Activated CD4-positive, alpha-beta T cell treated with anti-CD3 and anti-CD28 coated beads, Interleukin-2, amount 50 U/mL, for 4 hours (primary cell): ENCODE data around the gene ARID1B.

Experiments used
- DNase-seq, 2 experiments: peaks; one replicate each; pipeline ENCODE4 v3.0.0-alpha.2; 2020

Gene ARID1B

DNA sequence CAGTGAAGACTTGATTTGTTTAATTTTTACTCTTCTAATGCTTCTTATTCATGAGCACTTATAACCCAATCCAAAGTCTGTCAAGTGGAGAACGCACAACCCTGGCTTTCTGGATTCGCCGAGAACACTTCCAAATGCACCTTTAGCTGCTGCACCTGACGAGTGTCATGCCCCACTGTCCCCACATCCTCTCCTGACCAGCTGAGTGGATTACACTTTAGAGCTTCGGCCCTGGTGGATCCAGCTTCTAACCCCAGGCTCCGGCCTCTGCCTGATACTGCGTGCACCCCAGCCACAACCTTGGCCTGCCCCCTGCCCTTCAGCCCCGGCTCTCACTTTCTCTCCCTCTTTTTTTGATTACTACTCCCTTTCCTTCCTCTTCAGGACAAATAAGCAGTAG lies 287.3 kb downstream of the ARID1B start:
- no peak for DNase-seq

DNA sequence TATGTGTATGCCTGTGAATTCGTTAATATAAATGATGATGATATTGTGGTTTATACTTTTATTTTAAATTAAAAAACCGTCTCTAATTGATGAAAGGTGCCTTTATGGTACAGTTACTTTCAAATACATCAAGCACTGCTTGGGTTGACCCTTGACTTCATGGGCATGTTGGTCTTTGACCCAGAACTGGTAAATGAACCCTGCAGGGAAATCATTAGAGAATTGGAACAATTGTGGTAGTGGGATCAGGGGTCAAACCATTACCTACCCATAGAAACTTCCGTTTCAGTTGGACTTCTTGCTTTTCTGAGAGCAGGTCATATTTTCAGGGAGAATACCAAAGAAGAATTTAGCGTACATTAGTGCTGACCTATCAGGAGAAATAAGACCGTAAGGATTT lies 288.2 kb downstream of the ARID1B start:
- DNase-seq = no peak

GRCh38 chr6:157066781-157067491 lies 289.8 kb downstream of the ARID1B start:
- no peak for DNase-seq

DNA sequence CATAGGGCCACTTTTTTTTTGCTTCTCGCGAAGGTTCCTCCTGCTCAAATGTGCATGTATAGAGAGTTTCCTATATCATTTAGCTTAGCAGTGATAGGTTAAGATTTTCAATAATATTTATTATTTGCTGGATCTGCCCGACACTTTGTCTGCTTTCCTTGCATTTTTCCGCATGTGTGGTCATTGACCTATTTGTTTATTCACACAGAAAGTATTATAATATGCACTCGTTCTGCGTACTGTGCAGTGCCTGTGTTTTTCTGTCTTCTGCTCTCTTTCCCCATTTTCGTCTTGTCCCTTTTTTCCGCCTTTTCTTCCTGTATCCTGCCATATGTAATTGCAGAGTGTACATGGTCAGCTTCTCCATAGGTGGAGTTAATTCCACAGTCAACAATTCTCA lies 290.3 kb downstream of the ARID1B start:
- no peak for DNase-seq

DNA sequence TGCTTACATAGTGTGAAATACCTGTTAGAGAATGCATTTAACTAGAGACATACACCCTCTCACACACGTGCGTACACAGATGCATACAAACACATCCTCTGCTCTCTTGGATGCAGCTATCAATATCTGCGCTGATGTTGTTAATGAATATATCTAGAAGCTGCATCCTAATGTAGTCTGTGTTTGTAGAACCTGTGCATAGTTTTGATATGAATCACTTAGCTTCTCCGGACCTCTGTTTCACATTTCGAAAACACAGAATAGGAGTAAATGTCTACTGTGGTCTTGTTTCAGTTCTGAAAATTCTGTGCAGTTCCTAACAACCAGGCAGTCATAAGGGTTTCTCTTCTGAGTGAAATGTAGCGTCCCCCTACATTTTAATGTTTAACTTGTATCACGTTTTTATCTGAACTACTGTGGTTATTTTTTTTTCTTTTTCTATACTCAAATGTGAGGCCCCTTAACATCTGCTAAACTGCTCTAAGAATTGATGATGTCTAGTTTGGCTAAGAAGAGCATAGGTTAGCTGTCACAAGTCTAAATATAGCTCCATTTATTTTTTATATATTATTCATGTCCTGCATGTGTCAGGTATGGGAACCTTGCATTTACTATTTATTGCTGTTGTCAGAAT lies 291.6 kb downstream of the ARID1B start:
- no peak for DNase-seq

DNA sequence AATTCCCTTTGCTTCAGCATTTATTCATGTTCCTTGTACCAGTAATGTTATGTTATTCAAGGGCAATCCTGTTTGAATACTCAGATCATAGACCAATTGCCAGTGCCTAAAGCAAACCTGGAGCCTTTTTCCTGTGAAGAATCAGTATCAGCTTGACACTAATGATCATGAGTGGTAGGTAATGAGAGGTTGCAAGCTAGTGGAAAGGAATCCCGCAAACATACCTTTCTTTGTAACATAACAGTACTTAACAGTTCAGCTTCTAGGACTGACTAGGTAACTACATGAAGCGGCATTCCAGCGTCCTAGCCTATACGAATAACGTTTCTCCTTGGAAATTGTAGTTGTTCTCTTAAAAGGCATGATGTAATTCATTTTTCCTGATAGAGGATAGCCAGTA lies 292.4 kb downstream of the ARID1B start:
- no peak for DNase-seq

DNA sequence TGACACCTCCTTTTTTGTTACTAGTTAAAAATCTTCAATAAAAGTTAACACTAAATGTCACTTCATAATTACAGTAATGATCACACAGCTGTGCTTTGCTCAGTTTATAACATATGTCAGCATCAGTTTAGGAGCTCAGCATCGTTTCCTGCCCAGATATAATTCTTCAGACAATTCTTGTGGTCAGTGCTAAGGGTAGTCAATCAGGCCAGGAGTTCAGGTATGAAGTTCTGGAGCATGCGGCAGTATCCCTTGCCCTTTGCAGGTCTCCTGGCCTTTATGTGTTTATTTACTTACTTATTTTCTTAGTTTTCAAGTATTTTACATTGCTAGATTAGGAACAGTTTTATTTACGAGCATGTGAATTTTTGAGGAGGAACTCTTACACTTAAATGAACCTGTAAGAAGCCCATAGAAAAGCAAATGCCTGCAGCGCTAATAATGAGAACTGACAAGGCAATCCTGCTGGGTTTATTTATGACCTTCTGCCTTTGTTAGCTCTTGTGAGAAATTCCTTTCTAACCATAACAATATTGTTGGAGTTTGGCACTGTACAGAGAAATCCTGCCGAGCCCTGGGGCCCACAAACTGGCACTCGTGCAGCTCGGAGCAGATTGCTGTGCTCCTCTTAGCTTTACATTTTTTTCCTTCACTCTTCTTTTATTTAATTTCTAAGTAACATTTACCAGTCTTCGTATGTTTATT lies 293.4 kb downstream of the ARID1B start:
- no peak for DNase-seq

DNA sequence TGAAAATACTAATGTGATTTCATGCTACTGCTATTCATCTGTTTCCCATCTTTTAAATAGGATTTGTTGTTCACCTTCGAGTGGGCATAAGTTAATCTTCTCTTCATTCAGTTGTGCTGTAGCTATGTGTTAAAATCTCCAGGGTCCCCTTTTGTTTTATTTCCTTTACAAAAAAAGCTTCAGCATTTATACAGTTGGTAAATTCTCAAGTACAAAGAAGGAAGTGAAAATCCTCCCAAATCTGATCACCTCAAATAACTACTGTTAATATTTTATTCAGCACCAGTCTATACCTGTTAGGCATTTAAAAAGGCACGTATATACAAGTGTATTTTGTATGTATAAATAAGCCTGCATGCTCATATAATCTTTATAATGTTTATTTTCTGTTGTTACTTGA lies 294.9 kb downstream of the ARID1B start:
- DNase-seq = no peak

DNA sequence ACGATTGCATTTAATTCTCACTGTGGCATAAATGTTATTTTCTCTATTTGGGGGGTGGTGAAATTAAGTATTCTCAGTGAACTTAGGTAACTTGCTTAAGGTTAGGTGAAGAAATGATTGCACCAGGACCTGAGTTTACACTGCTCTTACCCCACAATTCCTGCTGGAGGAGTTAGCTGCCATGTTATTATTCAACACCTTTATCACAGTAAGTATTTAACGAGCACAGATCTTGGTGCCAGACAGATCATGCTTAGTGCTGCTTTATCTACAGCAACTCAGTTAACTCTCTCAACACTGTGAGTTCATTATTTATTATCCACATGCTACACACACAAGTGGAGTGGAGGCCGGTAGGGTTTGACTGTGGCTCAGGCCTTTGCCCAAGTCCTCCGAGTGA lies 296.4 kb downstream of the ARID1B start:
- DNase-seq = no peak

DNA sequence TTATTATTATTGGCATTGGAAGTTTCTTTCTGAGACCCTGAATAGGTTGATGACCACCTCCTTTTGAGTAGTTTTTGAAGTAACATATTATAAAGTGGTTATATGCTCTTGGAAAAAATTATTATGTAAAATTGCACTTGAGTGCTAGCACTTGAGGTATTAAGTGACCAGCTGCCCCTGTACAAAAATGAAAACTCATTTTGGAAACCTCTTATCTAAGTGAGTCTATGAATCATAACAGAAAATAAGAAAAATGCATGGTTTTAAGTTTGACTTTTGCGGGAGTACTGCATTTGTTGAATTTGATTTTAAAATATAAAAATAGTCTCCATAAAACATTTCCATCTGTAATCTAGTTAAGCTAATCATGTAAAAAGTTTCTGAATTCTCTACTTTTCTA lies 297.8 kb downstream of the ARID1B start:
- no peak for DNase-seq

DNA sequence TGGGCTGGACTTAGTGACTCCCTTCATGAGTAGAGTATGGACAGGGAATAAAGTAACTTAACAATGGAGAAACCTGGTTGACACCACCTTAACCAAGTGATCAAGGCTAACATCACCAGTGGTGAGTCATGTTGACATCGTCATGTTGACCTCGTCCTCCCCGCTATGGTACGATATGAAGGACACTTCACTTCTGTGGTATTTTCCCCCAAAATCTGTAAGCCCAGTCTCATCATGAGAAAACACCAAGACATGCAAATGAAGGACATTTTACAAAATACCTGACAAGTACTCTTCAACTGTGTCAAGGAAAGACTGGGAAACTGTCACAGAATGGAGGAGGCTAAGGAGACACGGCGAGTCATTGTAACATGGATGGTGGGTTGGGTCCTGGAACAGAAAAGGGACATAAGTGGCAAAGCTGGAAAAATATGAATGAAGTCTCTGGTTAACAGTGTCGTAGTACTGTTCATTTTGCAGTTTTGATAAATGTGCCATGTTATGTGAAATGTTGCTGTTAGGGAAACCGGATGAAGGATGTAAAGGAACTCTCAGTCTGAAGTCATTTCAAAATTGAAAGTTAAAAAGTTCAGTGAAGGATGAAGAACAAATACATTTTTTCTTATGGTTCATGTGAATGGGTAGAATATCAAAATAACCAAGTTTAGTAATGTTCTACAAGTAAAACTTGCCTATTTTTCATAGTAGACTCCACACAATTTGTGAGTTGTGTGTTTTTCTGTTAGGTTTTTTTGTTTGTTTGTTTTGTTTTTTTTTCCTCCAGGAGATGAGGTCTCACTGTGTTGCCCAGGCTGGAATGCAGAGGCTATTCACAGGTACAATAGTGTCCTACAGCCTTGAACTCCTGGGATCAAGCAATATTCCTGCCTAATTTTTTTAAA lies 298.6 kb downstream of the ARID1B start:
- DNase-seq = no peak

GRCh38 chr6:157076451-157076822 lies 299.3 kb downstream of the ARID1B start:
- no peak for DNase-seq

DNA sequence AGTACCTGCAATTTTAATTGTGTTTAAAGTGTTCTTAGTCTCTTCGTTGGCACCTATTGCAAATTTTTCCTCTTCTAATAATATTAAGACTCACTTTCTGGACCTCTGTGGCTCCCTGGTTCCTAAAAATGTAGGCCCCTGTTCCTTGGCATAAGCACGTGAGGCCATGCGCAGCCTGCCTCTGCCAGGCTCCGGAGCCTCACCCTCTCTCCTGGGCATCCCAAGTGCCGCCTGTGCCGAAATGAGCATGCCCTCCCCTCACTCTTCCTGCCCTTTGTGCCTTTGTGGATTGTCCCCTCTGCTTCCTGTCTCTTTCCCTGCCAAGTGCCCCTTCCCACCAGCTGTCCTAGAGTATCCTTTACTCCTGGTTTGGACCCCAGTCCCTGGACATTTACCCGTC lies 300.1 kb downstream of the ARID1B start:
- DNase-seq = no peak

- DNase-seq = no peak
Measured at GRCh38 chr6:157078326-157078725, 301.1 kb downstream of the ARID1B start.

- DNase-seq = no peak
Measured at GRCh38 chr6:157079277-157079676, 302.1 kb downstream of the ARID1B start.

GRCh38 chr6:157079771-157080170 lies 302.6 kb downstream of the ARID1B start:
- DNase-seq = no peak

DNA sequence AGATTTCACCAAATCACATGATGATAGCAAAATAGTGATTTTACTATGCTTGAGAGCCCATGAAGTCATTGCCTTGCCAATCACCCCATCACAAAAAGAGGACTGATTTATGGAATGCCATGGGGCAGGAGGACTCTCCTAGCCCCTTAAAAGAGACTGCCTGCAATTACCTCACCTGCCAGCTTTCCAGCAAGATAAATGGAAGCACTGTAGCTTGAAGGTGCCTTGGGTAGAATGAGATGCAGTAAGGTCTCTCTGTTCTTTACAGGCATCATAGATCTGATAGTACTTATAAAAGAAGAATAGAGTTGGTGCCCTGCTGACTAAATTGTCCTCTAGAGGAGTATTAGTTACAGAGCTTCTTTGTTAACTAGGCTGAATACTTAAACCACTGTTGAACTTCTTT lies 303.8 kb downstream of the ARID1B start:
- no peak for DNase-seq

DNA sequence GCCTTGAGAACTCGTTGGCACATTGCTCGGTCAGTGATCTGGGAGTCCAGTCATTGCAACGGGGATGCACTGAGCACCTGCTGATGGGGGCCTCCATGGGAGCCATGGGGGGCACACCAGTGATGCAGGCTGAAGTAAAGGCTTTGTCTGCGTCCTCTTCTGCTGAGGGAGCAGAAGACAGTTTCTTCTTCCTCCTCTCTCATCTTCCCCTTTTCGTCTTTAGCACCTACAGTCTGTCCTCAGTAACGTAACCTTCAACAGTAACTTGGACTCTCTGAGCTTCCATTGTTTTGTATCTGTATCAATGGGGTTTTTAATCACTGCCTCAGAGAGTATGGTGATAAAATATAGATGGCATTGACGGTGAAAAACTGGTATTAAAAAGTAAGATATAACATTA lies 306.2 kb downstream of the ARID1B start:
- no peak for DNase-seq

- DNase-seq = no peak
Measured at GRCh38 chr6:157086632-157087031, 309.5 kb downstream of the ARID1B start.

DNA sequence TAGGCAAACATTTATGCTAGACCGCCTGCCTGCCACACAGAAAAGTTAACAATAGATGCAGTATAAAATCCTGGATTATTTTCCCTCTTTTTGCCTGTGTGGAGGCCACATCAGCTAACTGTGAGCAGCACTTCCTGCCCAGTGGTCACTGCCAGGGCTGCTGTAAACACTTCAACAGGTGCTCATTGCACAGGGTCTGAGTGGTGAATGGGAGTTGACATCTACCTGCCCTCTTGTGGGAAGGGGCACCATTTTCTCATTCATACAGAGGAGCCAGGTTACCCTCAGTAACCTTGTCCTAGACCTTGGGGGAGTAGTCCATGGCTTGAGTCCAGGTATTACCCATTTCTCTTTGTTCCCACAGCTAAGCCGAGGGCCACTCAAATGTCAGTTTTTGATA lies 310.8 kb downstream of the ARID1B start:
- no peak for DNase-seq

- DNase-seq = no peak
Measured at GRCh38 chr6:157088841-157089240, 311.7 kb downstream of the ARID1B start.

DNA sequence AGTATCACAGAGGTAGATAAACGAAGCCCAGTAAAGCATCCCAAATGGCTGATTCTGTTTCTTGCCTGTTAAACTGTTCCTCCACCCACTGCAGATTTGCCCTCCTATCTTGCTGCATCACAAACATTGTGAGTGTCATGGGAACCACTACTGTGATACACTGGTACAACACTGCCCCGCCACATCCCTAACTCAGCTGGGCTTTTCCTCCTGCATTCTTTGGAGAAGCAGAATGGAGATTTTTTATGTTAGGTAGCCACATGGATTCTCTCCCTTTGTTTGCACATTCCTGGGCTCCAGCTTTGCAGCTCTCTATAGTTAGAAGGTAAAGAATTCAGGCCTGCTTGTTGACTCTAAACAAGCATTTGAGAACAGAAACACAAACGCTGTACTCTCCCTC lies 312.1 kb downstream of the ARID1B start:
- DNase-seq = no peak

- no peak for DNase-seq
Measured at GRCh38 chr6:157089851-157090250, 312.7 kb downstream of the ARID1B start.
